Activated CD8-positive, alpha-beta T cell treated with anti-CD3 and anti-CD28 coated beads for 36 hours (primary cell): Measurements from ENCODE around the gene CYP4B1. TPM values are rescaled to one million over a fixed set of nuclear protein-coding genes. Genes with fewer than 3 reads are reported as not detected.

ENCODE experiments used
- ATAC-seq: fragments of 200-7000 bp; cut with Tn5 transposase; one replicate; pipeline ENCODE4 v1.10.0; 2021; ENCODE audit warnings: mild to moderate bottlenecking, moderate library complexity
- CTCF ChIA-PET: fragments of 350-600 bp; sonication (Branson Sonifier 250); formaldehyde crosslinking; loops from one replicate; lab custom pipeline; 2021; ENCODE audit warnings: antibody characterized with exemption; lab: Charles Lee
- POLR2A ChIA-PET: fragments of 350-600 bp; sonication (Branson Sonifier 250); formaldehyde crosslinking; loops from one replicate; lab custom pipeline; 2021; ENCODE audit warnings: antibody characterized with exemption; lab: Charles Lee
- DNase-seq: peaks from one replicate; pipeline ENCODE4 v3.0.0-alpha.2; 2020
- H3K27ac Mint-ChIP-seq: one replicate; pipeline ENCODE4 v1.8.0; 2021; ENCODE audit warnings: mild to moderate bottlenecking, mixed read lengths
- H3K27me3 Mint-ChIP-seq: one replicate; pipeline ENCODE4 v1.8.0; 2021; ENCODE audit warnings: mixed read lengths
- H3K36me3 Mint-ChIP-seq: one replicate; pipeline ENCODE4 v1.8.0; 2021; ENCODE audit warnings: low read depth, mixed read lengths
- H3K4me1 Mint-ChIP-seq: one replicate; pipeline ENCODE4 v1.8.0; 2021; ENCODE audit warnings: low read depth, mixed read lengths
- H3K4me3 Mint-ChIP-seq: one replicate; pipeline ENCODE4 v1.8.0; 2021; ENCODE audit warnings: mild to moderate bottlenecking, moderate library complexity, mixed read lengths
- H3K9me3 Mint-ChIP-seq: one replicate; pipeline ENCODE4 v1.8.0; 2021; ENCODE audit warnings: mixed read lengths
- CTCF ChIP-seq: fragments of 200-600 bp; IDR thresholded peaks from one replicate; pipeline ENCODE4 v1.8.0; 2022; ENCODE audit warnings: antibody characterized with exemption, mild to moderate bottlenecking
- intact Hi-C: fragments of 100-400 bp; cut with micrococcal nuclease; formaldehyde crosslinking; loops from one replicate; pipeline ENCODE4 v1.10.0; 2022
- total RNA-seq, 2 experiments: library from RNA; stranded (reverse); gene quantifications; one replicate each; pipeline ENCODE4 v1.2.3, GENCODE V29; 2021

CYP4B1 gene
- total RNA-seq, 2 experiments from 2014 or later, result not detected

DNA sequence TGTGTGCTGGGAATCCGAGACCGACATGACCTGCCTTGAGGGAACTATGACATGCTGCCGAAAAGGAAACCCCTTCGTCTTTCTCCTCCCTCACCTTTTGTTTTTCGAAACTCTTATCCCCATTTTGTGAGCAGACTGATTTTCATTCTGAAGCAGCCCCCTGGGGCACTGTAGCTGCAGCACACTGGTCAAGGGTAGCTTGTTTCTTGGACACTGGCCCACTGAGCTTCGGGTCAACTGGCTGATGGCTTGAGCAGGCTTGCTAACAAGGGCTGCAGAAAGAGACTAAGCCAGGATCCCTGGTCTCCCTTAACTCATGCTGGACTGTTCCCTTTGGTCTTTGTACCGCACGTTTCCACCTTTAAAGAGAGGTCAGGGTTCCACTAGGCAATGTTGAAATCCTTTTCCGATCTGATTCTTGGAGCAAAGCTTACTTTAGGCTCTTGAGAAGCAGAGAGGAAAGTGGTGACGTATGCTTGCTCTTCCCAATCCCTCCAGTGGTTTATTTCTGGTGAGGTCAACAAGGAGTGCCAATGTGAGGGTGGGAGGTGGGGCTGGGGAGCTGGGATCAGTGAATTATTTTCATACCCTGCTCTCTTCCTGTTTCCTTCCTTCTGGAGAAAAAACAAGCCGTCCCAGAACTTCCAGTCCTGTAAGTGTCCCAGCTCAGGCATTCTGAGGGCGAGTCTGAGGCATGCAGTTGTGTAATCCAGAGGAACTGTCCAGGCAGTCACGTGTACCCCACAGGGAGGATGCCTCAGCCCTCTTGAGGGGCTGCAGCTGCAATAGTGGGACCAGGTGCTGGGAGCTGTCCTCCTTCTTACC, 7.6 kb downstream of the CYP4B1 start:
- POLR2A ChIA-PET, result no interaction called here
- no peaks in the 10 kb centered on the region for H3K4me1 Mint-ChIP-seq
- peaks cover 8% of the 10 kb centered on the region for H3K27me3 Mint-ChIP-seq
- no peak for TF ChIP-seq CTCF
- no peak for DNase-seq
- CTCF ChIA-PET, result no interaction called here
- H3K36me3 Mint-ChIP-seq, result no peaks in the 10 kb centered on the region
- intact Hi-C loops, result no loop called here
- ATAC-seq, result no peak
- no peaks in the 10 kb centered on the region for H3K9me3 Mint-ChIP-seq
- H3K4me3 Mint-ChIP-seq, result no peak overlapping the region
- H3K27ac Mint-ChIP-seq, result no peak overlapping the region

DNA sequence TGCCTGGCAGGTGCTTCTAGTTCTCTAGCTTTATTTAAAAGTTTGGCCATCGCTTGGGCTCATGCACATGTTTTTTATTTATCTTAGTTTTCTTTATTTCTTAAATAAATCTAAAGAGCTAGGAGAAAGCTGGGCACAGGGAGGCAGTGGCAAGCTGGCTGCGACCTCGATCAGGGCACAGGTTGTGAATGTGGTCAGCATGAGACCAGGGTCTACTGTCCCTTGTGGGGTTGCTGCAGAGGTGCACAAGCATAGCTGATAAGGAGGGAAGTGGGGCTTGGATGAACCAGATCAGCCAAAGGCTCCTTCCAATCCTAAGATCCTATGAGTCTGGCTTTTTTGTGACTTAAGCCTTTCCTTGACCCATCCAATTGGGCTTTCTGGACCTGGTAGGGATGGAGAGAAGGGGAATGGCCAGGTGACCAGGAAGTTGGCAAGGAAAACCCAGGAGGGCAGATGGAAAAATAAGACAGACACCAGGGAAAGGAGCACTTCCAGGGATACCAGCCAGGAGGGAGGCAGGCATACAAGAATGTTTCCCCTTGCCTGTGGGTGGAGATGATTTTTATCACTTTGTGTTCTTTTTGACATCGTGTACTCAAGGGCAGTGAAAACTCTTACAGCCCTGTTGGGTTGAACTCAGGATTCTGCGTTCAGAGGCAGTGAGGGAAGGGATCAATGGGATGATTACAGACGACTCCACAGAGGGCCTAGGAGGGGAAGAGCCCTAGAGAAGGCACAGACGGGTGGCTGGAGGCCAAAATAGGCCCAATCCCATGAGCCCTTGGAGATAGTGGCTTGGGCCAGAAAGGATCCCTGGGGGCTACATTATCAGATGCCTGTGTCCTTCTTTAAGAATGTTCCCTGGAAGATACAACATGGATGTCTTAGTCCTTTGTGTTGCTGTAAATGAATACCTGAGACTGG, 8.5 kb downstream of the CYP4B1 start:
- intact Hi-C loops, result no loop called here
- no peak for DNase-seq
- no peak overlapping the region for H3K4me3 Mint-ChIP-seq
- no peak overlapping the region for H3K27ac Mint-ChIP-seq
- H3K9me3 Mint-ChIP-seq, result no peaks in the 10 kb centered on the region
- no peaks in the 10 kb centered on the region for H3K4me1 Mint-ChIP-seq
- no peaks in the 10 kb centered on the region for H3K36me3 Mint-ChIP-seq
- ChIA-PET POLR2A (no interaction called here), CTCF (no interaction called here)
- TF ChIP-seq CTCF, result no peak
- H3K27me3 Mint-ChIP-seq, result peaks cover 8% of the 10 kb centered on the region
- ATAC-seq, result no peak

DNA sequence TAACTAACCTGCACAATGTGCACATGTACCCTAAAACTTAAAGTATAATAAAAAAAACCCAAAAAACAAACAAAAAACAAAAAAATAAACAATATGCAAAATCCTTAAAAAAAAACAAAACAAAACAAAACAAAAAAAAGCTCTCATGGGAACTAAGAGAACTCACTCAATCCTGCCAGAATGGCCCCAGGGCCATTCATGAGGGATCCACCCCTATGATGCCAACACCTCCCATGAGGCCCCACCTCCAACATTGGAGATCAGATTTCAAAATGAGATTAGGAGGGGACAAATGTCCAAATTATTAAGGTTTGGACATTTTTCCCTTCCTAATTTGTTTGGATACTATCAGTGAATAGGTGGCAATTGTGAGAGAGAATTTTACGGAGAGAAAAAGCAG, 10.2 kb downstream of the CYP4B1 start:
- Mint-ChIP-seq H3K36me3 (no peaks in the 10 kb centered on the region), H3K4me1 (no peaks in the 10 kb centered on the region), H3K9me3 (no peaks in the 10 kb centered on the region), H3K4me3 (no peak overlapping the region), H3K27ac (no peak overlapping the region), H3K27me3 (peaks cover 8% of the 10 kb centered on the region)
- intact Hi-C loops, result no loop called here
- no peak for DNase-seq
- POLR2A ChIA-PET, result no interaction called here
- no peak for TF ChIP-seq CTCF
- CTCF ChIA-PET, result no interaction called here
- no peak for ATAC-seq

DNA sequence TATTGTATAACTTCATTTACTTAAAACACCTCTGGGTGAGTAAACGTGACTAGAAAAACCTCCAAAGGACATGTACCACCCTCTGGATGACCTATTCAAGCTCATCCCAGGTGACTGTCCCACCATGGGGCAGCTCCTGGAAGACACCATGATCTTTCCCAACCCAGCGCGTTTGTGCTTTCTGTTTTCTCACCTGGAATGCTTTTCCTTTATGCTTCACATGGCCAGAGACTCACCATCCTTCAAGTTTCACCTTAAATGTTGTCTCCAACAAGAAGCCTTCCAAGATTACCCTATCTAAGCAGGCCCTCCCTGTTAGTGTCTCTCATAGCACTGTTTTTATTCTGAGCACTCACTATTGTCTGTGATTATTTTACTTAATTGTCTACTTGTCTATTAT, 11.1 kb downstream of the CYP4B1 start:
- Mint-ChIP-seq H3K4me1 (no peaks in the 10 kb centered on the region), H3K27ac (no peak overlapping the region), H3K9me3 (no peaks in the 10 kb centered on the region), H3K36me3 (no peaks in the 10 kb centered on the region), H3K27me3 (peaks cover 8% of the 10 kb centered on the region), H3K4me3 (no peak overlapping the region)
- intact Hi-C loops, result no loop called here
- DNase-seq, result no peak
- ChIA-PET CTCF (no interaction called here), POLR2A (no interaction called here)
- TF ChIP-seq CTCF, result no peak
- ATAC-seq, result no peak

GRCh38 chr1:46810596-46810995, 11.8 kb downstream of the CYP4B1 start:
- peaks cover 8% of the 10 kb centered on the region for H3K27me3 Mint-ChIP-seq
- no peak overlapping the region for H3K4me3 Mint-ChIP-seq
- ATAC-seq, result no peak
- CTCF ChIA-PET, result no interaction called here
- H3K4me1 Mint-ChIP-seq, result no peaks in the 10 kb centered on the region
- H3K36me3 Mint-ChIP-seq, result no peaks in the 10 kb centered on the region
- intact Hi-C loops, result no loop called here
- H3K9me3 Mint-ChIP-seq, result no peaks in the 10 kb centered on the region
- H3K27ac Mint-ChIP-seq, result no peak overlapping the region
- POLR2A ChIA-PET, result no interaction called here
- no peak for TF ChIP-seq CTCF
- no peak for DNase-seq
